ENCODE results near the gene PRXL2B. TPM values are rescaled to one million over a fixed set of nuclear protein-coding genes. Genes with fewer than 3 reads are reported as not detected.

Gene PRXL2B
- total RNA-seq, 2 experiments from 2014 or later: 23.7 to 36.8 TPM

DNA sequence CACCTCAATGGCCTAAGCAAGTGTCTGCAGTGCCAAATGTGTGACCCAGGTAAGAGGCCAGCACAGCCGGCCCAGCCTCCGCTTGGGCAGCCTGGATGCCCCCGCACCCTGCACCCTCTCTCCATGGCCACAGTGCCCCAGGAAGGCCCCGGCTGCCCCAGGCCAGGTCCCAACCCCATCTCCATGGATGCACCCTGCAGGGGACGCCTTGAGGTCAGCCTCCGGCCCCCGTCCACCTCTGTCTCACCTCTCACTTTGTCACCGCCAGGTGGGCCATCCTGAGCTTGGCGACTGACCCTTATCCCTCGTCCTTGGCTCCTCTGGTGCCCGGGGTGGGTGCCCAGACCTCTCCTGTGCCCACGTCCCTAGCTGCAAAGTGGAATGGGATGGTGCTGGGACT is 28.2 kb upstream of the PRXL2B start:
- H3K9me3 Mint-ChIP-seq (ENCODE audit: low read depth): no peaks in the 10 kb centered on the region
- ATAC-seq: no peak
- ChIA-PET POLR2A (no interaction called here), CTCF (no interaction called here)
- peaks cover 39% of the 10 kb centered on the region for H3K4me1 Mint-ChIP-seq
- peaks cover 37% of the 10 kb centered on the region for H3K36me3 Mint-ChIP-seq (ENCODE audit: low read depth)
- H3K27ac Mint-ChIP-seq: peak overlapping the region; percentile 63
- H3K4me3 Mint-ChIP-seq: peak overlapping the region; percentile 98
- no peak for DNase-seq
- no peaks in the 10 kb centered on the region for H3K27me3 Mint-ChIP-seq
- intact Hi-C loops (cut with DNase I, micrococcal nuclease): loop anchor here in 1 of 2 experiments (5.0 kb wide), 1 partner anchor 229 kb away; no protein-coding TSS in a partner anchor

DNA sequence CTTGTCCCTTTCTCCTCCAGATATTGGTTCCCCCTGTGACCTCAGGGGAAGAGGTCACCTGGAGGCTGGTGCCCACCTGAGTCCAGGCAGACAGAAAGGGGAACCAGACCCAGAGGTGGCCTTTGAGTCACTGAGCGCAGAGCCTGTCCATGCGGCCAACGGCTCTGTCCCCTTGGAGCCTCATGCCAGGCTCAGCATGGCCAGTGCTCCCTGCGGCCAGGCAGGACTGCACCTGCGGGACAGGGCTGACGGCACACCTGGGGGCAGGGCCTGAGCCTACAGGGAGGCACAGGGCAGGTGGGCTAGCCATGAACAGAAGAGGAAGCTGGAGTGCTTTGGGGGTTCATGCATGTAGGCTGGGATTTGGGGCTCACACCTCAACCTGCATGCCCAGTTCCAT is 27.7 kb upstream of the PRXL2B start:
- Mint-ChIP-seq H3K36me3 (ENCODE audit: low read depth) (peaks cover 37% of the 10 kb centered on the region), H3K27me3 (no peaks in the 10 kb centered on the region), H3K27ac (peak overlapping the region; percentile 63), H3K9me3 (ENCODE audit: low read depth) (no peaks in the 10 kb centered on the region), H3K4me3 (peak overlapping the region; percentile 45), H3K4me1 (peaks cover 36% of the 10 kb centered on the region)
- DNase-seq: no peak
- ChIA-PET CTCF (no interaction called here), POLR2A (no interaction called here)
- no peak for ATAC-seq
- intact Hi-C loops (cut with DNase I, micrococcal nuclease): loop anchor here in 1 of 2 experiments (5.0 kb wide), 1 partner anchor 228 kb away; no protein-coding TSS in a partner anchor

DNA sequence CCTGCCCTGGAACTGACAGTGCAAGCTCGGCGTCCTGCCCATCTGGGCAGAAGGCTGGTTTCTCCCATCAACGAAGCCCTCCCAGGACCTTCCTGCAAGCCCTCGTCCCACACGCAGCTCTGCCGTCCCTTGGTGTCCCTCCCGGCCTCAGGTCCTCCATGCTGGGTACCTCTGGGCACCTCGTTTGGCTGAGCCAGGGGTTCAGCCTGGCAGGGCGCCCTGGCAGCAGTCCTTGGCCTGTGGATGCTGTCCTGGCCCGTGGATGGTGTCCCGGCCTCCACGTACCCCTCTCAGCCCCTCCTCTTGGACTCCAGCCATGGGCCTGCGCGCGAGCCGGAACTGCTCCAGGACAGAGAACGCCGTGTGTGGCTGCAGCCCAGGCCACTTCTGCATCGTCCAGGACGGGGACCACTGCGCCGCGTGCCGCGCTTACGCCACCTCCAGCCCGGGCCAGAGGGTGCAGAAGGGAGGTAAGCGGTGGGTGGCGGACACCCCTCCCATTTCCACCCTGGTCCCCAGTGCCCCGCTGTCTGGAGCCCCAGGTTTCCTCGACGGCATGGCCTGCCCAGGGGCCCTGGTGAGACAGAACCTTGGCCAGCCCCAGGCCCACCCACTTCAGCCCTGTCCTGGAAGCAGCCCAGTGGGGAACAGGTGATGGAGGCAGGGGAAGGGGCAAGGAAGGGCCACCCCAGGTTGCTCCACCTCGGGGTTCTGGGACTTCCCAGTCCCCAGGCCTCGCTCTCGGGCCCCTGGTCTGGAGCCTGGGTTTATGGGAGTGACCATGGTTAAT is 26.9 kb upstream of the PRXL2B start:
- H3K4me3 Mint-ChIP-seq: no peak overlapping the region
- ATAC-seq: no peak
- H3K27me3 Mint-ChIP-seq: no peaks in the 10 kb centered on the region
- intact Hi-C loops (cut with DNase I, micrococcal nuclease): loop anchor here in 1 of 2 experiments (5.0 kb wide), 1 partner anchor 228 kb away; no protein-coding TSS in a partner anchor
- H3K36me3 Mint-ChIP-seq (ENCODE audit: low read depth): peaks cover 35% of the 10 kb centered on the region
- no peak for DNase-seq
- POLR2A ChIA-PET: interaction anchor here (0.6 kb wide), 1 partner anchor 11 kb away, joined by 4 read pairs; no protein-coding TSS in a partner anchor
- H3K27ac Mint-ChIP-seq: no peak overlapping the region
- H3K4me1 Mint-ChIP-seq: peaks cover 29% of the 10 kb centered on the region
- H3K9me3 Mint-ChIP-seq (ENCODE audit: low read depth): no peaks in the 10 kb centered on the region
- CTCF ChIA-PET: interaction anchor here (1.0 kb wide), 1 partner anchor 11 kb away, joined by 3 read pairs; no protein-coding TSS in a partner anchor

DNA sequence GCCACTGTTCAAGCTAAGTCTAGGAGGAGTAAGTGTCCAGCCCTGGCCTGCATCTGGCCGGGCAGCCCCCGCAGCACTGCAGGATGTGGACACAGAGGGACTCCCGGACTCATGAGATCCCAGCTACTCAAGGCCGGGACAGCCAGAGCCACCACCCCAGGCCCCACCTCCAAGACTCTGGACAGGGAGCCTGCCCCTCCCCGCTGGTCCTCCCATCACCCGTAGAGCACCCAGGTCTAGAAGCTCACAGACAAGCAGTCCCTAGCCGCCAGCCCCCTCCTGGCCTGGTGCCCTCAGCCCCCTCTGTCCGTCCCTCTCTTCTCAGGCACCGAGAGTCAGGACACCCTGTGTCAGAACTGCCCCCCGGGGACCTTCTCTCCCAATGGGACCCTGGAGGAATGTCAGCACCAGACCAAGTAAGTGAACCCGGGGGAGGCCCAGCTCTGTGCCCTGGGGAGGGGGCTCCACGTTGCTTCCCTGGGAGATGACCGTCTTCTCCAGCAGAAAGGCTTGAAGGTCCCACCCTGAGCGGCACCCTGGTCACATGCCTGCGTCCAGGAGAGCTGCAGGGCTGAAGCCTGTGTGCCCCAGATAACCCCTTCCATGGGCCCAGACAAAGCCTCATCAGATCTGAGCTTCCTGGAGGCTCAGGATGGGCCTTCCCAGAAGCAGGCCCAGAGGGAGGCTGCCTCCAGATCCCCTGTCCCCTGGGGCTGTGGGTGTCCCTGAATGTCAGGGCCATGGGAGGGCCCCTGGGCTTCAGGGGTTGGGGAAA is 26.1 kb upstream of the PRXL2B start:
- ChIA-PET CTCF (interaction anchor here (0.6 to 1.3 kb wide), 3 partner anchors 12 to 882 kb away, joined by 3 read pairs; no protein-coding TSS in a partner anchor), POLR2A (interaction anchor here (0.6 kb wide), 1 partner anchor 12 kb away, joined by 4 read pairs; no protein-coding TSS in a partner anchor)
- Mint-ChIP-seq H3K4me1 (peaks cover 22% of the 10 kb centered on the region), H3K36me3 (ENCODE audit: low read depth) (peaks cover 34% of the 10 kb centered on the region), H3K27ac (no peak overlapping the region), H3K4me3 (no peak overlapping the region), H3K27me3 (no peaks in the 10 kb centered on the region), H3K9me3 (ENCODE audit: low read depth) (no peaks in the 10 kb centered on the region)
- DNase-seq: no peak
- intact Hi-C loops (cut with DNase I, micrococcal nuclease): no loop called here
- ATAC-seq: no peak

DNA sequence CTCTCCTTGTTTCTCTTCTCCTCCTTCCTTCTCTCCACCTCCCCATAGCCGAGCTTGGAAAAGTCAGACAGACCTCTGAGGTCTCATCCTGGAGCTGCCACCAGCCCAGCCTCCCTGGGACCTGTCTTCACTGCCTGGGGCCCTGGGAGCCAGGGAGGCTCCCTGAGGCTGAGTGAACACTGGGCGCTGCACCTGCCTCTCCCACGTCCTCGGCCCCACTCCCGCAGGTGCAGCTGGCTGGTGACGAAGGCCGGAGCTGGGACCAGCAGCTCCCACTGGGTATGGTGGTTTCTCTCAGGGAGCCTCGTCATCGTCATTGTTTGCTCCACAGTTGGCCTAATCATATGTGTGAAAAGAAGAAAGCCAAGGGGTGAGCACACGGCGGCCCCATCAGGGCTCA is 25.1 kb upstream of the PRXL2B start:
- ATAC-seq (no peak), DNase-seq (no peak)
- peak overlapping the region; percentile 80 for H3K27ac Mint-ChIP-seq
- H3K36me3 Mint-ChIP-seq (ENCODE audit: low read depth): peaks cover 26% of the 10 kb centered on the region
- no peaks in the 10 kb centered on the region for H3K9me3 Mint-ChIP-seq (ENCODE audit: low read depth)
- CTCF ChIA-PET: interaction anchor here (0.6 to 1.3 kb wide), 6 partner anchors 17 to 883 kb away, joined by 3 to 4 read pairs (median 3); no protein-coding TSS in a partner anchor
- no peaks in the 10 kb centered on the region for H3K27me3 Mint-ChIP-seq
- intact Hi-C loops (cut with DNase I, micrococcal nuclease): no loop called here
- no peak overlapping the region for H3K4me3 Mint-ChIP-seq
- peaks cover 19% of the 10 kb centered on the region for H3K4me1 Mint-ChIP-seq
- POLR2A ChIA-PET: no interaction called here

DNA sequence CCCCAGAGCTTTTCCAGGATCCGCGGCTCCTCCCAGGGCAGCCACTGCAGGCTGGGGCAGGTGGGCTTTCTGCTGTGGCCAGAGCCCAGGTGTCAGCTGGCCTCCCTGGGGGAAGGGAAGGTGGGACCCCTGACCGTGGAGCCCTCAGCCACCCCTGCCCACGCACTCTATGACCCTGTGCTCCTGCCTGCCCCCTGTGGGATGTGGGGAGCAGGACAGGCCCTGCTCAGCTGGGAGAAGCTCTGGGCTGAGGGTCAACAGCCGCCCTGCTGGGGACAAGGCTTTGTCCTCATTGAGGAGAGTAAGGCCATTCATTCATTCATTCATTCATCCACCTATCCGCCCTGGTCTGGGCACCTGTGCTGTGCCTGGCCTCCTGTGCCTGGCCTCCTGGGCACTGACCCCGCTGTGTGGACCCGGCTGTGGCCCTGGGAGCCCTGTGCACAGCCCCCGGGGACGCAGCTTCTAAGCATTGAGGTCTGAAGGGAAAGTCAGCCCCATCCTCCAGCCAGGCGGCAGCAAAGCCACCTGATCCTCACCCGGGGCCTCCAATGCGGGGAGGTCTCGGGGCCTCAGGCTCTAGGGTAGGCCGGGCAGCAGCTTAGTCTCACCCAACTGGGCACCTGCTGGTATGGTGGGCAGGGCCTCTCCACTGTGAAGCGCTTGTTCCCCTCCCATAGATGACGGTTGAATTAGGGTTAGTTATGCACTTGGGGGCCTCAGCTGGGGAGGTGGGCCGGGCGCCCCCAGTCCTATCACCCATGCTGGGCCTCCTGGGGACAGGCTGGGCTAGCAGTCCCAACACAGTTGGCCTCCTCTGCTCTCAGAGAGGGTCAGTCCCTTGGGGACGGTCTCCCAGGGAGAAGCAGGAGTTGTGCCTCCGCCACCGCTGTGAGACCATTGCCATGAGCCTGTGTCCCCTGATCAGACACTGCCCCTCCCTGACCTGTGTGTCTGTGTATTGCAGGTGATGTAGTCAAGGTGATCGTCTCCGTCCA is 24.4 kb upstream of the PRXL2B start:
- DNase-seq: peak; percentile 42
- ChIA-PET CTCF (interaction anchor here (0.8 to 1.3 kb wide), 5 partner anchors 16 to 52 kb away, joined by 3 to 4 read pairs (median 3); no protein-coding TSS in a partner anchor), POLR2A (no interaction called here)
- Mint-ChIP-seq H3K4me1 (peaks cover 19% of the 10 kb centered on the region), H3K27ac (no peak overlapping the region), H3K36me3 (ENCODE audit: low read depth) (peaks cover 20% of the 10 kb centered on the region), H3K4me3 (no peak overlapping the region), H3K9me3 (ENCODE audit: low read depth) (no peaks in the 10 kb centered on the region), H3K27me3 (no peaks in the 10 kb centered on the region)
- intact Hi-C loops (cut with DNase I, micrococcal nuclease): no loop called here
- ATAC-seq: peak; percentile 50

DNA sequence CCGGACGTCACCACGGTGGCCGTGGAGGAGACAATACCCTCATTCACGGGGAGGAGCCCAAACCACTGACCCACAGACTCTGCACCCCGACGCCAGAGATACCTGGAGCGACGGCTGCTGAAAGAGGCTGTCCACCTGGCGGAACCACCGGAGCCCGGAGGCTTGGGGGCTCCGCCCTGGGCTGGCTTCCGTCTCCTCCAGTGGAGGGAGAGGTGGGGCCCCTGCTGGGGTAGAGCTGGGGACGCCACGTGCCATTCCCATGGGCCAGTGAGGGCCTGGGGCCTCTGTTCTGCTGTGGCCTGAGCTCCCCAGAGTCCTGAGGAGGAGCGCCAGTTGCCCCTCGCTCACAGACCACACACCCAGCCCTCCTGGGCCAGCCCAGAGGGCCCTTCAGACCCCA is 23.4 kb upstream of the PRXL2B start:
- no peaks in the 10 kb centered on the region for H3K27me3 Mint-ChIP-seq
- no peak overlapping the region for H3K27ac Mint-ChIP-seq
- CTCF ChIA-PET: interaction anchor here (1.5 kb wide), 1 partner anchor 14 kb away, joined by 6 read pairs; no protein-coding TSS in a partner anchor
- H3K9me3 Mint-ChIP-seq (ENCODE audit: low read depth): no peaks in the 10 kb centered on the region
- intact Hi-C loops (cut with DNase I, micrococcal nuclease): no loop called here
- ATAC-seq (no peak), DNase-seq (no peak)
- POLR2A ChIA-PET: no interaction called here
- H3K36me3 Mint-ChIP-seq (ENCODE audit: low read depth): peaks cover 13% of the 10 kb centered on the region
- H3K4me1 Mint-ChIP-seq: peaks cover 13% of the 10 kb centered on the region
- no peak overlapping the region for H3K4me3 Mint-ChIP-seq

DNA sequence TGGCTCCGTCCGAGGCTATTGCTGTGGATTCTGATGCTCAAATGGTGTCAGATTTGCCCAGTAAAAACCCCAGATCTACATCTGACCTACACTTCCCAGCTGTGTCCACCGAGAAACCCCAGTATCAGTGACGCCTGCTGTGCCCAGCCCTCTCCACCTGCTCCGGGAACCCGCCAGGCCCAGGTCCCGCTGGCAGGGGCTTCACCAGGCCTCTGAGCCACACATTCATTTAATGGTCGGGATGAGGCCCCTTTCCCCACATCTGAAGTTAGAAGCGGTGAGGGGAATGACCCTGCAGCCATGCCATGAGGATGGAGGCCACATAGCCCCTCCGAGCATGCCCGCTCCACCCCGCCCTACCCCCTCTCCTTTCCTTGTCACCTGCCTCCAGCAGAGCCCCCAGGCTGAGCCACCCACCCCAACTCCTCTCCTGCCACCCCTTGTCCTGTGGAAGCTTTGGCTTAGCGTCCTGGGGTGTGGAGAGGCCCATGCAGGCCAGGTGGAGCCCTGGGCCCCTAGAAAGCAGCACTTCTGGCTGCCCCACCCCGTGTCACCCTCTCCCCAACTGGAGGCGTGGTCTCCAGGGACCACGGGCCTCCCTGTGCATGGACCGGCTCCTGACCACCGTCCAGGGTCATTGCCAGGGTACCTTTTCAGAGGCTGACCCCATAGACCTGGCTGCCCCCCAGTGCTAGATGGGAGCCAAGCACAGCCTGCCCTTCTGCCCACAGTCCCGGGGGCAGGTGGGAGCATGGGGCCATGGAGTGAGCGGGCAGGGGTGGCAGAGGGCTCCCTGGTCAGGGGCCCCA is 22.4 kb upstream of the PRXL2B start:
- CTCF ChIA-PET: interaction anchor here (0.6 to 1.5 kb wide), 2 partner anchors 13 to 37 kb away, joined by 3 to 6 read pairs; no protein-coding TSS in a partner anchor
- H3K27me3 Mint-ChIP-seq: no peaks in the 10 kb centered on the region
- intact Hi-C loops (cut with DNase I, micrococcal nuclease): no loop called here
- DNase-seq: no peak
- H3K4me3 Mint-ChIP-seq: no peak overlapping the region
- no peak overlapping the region for H3K27ac Mint-ChIP-seq
- peaks cover 9% of the 10 kb centered on the region for H3K36me3 Mint-ChIP-seq (ENCODE audit: low read depth)
- ATAC-seq: no peak
- H3K9me3 Mint-ChIP-seq (ENCODE audit: low read depth): no peaks in the 10 kb centered on the region
- POLR2A ChIA-PET: interaction anchor here (1.4 kb wide), 1 partner anchor 8 kb away, joined by 5 read pairs; the partner anchor contains the start of gene TNFRSF14
- H3K4me1 Mint-ChIP-seq: peaks cover 8% of the 10 kb centered on the region

DNA sequence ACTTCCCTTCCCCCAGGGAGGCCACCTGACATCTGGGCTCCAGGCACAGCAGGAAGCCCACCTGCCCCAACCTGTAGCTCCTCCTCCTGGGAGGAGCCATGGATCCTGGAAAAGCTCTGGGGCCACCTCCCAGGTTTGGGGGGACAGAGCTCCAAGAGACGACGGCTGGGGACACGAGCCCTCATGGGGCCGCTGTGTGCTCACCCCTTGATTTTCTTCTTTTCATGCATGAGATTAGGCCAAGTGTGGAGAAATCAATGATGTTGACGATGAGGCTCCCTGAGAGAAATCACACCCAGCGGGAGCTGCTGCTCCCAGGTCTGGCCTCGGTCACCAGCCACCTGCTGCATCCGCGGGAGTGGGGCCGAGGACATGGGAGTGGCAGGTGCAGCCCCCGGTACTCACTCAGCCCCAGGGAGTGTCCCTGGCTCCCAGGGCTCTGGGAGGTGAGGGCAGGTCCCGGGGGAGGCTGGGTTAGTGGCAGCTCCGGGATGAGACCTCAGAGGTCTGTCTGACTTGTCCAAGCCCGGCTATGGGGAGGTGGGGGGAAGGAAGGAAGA is 21.7 kb upstream of the PRXL2B start:
- H3K4me3 Mint-ChIP-seq: no peak overlapping the region
- H3K4me1 Mint-ChIP-seq: peaks cover 5% of the 10 kb centered on the region
- DNase-seq (no peak), ATAC-seq (no peak)
- H3K9me3 Mint-ChIP-seq (ENCODE audit: low read depth): no peaks in the 10 kb centered on the region
- H3K36me3 Mint-ChIP-seq (ENCODE audit: low read depth): peaks cover 9% of the 10 kb centered on the region
- no peak overlapping the region for H3K27ac Mint-ChIP-seq
- H3K27me3 Mint-ChIP-seq: no peaks in the 10 kb centered on the region
- ChIA-PET CTCF (interaction anchor here (0.6 kb wide), 1 partner anchor 37 kb away, joined by 3 read pairs; no protein-coding TSS in a partner anchor), POLR2A (interaction anchor here (1.4 kb wide), 1 partner anchor 9 kb away, joined by 5 read pairs; the partner anchor contains the start of gene TNFRSF14)
- intact Hi-C loops (cut with DNase I, micrococcal nuclease): no loop called here
